HCT116 (cell line): ENCODE measurements around the gene FHOD3.

Experiments used
- CBX3 ChIP-seq: IDR thresholded peaks from 2 replicates; pipeline ENCODE4 v1.6.1; 2012; ENCODE audit warnings: low read depth
- CEBPB ChIP-seq: IDR thresholded peaks from 2 replicates; pipeline ENCODE4 v1.6.1; 2012; ENCODE audit warnings: low read depth
- EGR1 ChIP-seq: IDR thresholded peaks from 2 replicates; pipeline ENCODE4 v1.6.1; 2012; ENCODE audit warnings: low read depth
- ELF1 ChIP-seq: IDR thresholded peaks from 2 replicates; pipeline ENCODE4 v1.6.1; 2012; ENCODE audit warnings: low read depth, borderline replicate concordance
- EZH2 ChIP-seq: fragments of 200-600 bp; sonication (generic); IDR thresholded peaks from 2 replicates; pipeline ENCODE4 v1.6.1; 2017; ENCODE audit warnings: antibody characterized with exemption, mixed run types
- POLR2A ChIP-seq: IDR thresholded peaks from 2 replicates; pipeline ENCODE4 v1.7.0; 2011; ENCODE audit warnings: borderline replicate concordance; ENCODE audit not compliant: insufficient read depth, insufficient read length; ENCODE audit errors: extremely low read depth
- POLR2AphosphoS5 ChIP-seq: IDR thresholded peaks from 2 replicates; pipeline ENCODE4 v1.6.1; 2011; ENCODE audit warnings: mild to moderate bottlenecking, low read depth, low read length, moderate library complexity
- ZNF274 ChIP-seq: fragments of 200-500 bp; sonication (Bioruptor generic); IDR thresholded peaks from 2 replicates; pipeline ENCODE4 v1.6.1; 2014; ENCODE audit warnings: mild to moderate bottlenecking, low read depth, low read length, inconsistent platforms
- TF ChIP-seq, protein P1 (sequence below), 3 experiments: fragments of 200-600 bp in 1 of 3; sonication (generic) in 1 of 3; IDR thresholded peaks in 2 of 3; conservative IDR thresholded peaks in 1 of 3; 2 replicates each; pipeline ENCODE4 v1.5.1; 2012 to 2017; ENCODE audit warnings: low read depth in 2 of 3, low read length in 2 of 3, antibody characterized with exemption in 1 of 3, borderline replicate concordance in 1 of 3, control low read depth in 1 of 3, mild to moderate bottlenecking in 1 of 3, mixed read lengths in 1 of 3, mixed run types in 1 of 3, moderate library complexity in 1 of 3; ENCODE audit not compliant: insufficient read depth in 1 of 3
- TF ChIP-seq, protein P2 (sequence below): IDR thresholded peaks from 2 replicates; pipeline ENCODE4 v1.6.1; 2012; ENCODE audit warnings: low read depth

DNA sequence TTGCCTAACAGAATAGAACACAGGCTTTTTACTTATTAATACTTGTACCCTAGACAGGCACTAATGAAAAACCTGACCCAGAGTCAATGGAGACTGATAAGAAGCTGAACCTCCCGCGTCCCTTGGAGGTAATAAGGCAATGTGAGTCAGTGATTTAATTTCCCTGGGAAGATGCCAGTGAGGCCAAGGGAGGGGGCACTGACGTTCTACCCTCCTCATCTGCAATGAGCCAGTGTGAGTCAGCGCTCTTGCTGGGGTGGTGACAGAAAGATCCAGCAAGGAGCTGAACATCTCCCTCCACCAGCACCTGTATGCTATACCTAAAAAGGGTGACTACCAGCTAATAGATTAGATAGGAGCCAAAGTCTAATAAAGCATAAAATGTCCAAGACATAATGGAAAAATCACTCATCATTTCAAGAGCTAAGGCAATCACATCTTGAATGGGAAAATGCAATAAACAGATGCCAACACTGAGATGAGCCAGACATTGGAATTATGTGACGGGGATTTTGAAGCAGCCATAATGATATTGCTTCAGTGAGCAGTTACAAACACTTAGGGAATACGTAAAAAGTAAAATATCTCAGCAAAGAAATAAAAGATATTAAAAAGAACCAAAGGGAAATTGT, 414.4 kb downstream of the FHOD3 start:
- TF ChIP-seq, protein P1, sequence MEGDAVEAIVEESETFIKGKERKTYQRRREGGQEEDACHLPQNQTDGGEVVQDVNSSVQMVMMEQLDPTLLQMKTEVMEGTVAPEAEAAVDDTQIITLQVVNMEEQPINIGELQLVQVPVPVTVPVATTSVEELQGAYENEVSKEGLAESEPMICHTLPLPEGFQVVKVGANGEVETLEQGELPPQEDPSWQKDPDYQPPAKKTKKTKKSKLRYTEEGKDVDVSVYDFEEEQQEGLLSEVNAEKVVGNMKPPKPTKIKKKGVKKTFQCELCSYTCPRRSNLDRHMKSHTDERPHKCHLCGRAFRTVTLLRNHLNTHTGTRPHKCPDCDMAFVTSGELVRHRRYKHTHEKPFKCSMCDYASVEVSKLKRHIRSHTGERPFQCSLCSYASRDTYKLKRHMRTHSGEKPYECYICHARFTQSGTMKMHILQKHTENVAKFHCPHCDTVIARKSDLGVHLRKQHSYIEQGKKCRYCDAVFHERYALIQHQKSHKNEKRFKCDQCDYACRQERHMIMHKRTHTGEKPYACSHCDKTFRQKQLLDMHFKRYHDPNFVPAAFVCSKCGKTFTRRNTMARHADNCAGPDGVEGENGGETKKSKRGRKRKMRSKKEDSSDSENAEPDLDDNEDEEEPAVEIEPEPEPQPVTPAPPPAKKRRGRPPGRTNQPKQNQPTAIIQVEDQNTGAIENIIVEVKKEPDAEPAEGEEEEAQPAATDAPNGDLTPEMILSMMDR (IDR thresholded peaks at IDR 0.05 in 2 of 3, conservative IDR thresholded peaks at IDR 0.05 in 1 of 3; ENCODE audit: borderline replicate concordance in 1 of 3, insufficient read depth in 1 of 3, low read depth in 2 of 3, low read length in 2 of 3), result no peak
- no peak for TF ChIP-seq CBX3
- no peak for TF ChIP-seq ELF1
- no peak for TF ChIP-seq EGR1
- TF ChIP-seq EZH2, result no peak
- no peak for TF ChIP-seq POLR2A
- TF ChIP-seq CEBPB, result no peak
- no peak for TF ChIP-seq POLR2AphosphoS5
- TF ChIP-seq, protein P2, sequence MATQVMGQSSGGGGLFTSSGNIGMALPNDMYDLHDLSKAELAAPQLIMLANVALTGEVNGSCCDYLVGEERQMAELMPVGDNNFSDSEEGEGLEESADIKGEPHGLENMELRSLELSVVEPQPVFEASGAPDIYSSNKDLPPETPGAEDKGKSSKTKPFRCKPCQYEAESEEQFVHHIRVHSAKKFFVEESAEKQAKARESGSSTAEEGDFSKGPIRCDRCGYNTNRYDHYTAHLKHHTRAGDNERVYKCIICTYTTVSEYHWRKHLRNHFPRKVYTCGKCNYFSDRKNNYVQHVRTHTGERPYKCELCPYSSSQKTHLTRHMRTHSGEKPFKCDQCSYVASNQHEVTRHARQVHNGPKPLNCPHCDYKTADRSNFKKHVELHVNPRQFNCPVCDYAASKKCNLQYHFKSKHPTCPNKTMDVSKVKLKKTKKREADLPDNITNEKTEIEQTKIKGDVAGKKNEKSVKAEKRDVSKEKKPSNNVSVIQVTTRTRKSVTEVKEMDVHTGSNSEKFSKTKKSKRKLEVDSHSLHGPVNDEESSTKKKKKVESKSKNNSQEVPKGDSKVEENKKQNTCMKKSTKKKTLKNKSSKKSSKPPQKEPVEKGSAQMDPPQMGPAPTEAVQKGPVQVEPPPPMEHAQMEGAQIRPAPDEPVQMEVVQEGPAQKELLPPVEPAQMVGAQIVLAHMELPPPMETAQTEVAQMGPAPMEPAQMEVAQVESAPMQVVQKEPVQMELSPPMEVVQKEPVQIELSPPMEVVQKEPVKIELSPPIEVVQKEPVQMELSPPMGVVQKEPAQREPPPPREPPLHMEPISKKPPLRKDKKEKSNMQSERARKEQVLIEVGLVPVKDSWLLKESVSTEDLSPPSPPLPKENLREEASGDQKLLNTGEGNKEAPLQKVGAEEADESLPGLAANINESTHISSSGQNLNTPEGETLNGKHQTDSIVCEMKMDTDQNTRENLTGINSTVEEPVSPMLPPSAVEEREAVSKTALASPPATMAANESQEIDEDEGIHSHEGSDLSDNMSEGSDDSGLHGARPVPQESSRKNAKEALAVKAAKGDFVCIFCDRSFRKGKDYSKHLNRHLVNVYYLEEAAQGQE, result no peak
- no peak for TF ChIP-seq ZNF274
